Measurements from ENCODE around the gene CDK2AP2.

CDK2AP2 gene

GRCh38 chr11:67507242-67507863 is 609 bp downstream of the CDK2AP2 start:
- no peak for DNase-seq (ENCODE audit: low read depth)
- TF ChIP-seq CTCF (IDR thresholded peaks at IDR 0.05; ENCODE audit: low read depth, low read length, missing control alignments), result no peak
- peak overlapping the region; percentile 76 for H3K4me3 ChIP-seq (ENCODE audit: low read depth, low read length)

GRCh38 chr11:67506426-67507051 is 1.4 kb downstream of the CDK2AP2 start:
- no peak for DNase-seq (ENCODE audit: low read depth)
- peak overlapping the region; percentile 76 for H3K4me3 ChIP-seq (ENCODE audit: low read depth, low read length)
- no peak for TF ChIP-seq CTCF (IDR thresholded peaks at IDR 0.05; ENCODE audit: low read depth, low read length, missing control alignments)

- peak overlapping the region; percentile 76 for H3K4me3 ChIP-seq (ENCODE audit: low read depth, low read length)
- no peak for DNase-seq (ENCODE audit: low read depth)
- peak; percentile 96 for TF ChIP-seq CTCF (IDR thresholded peaks at IDR 0.05; ENCODE audit: low read depth, low read length, missing control alignments)
These were observed 2.2 kb downstream of the CDK2AP2 start for GRCh38 chr11:67505605-67506396.

- H3K4me3 ChIP-seq (ENCODE audit: low read depth, low read length), result peak within 1 kb of the TSS; percentile 76
- TF ChIP-seq CTCF (IDR thresholded peaks at IDR 0.05; ENCODE audit: low read depth, low read length, missing control alignments), result no peak
- DNase-seq (ENCODE audit: low read depth), result no peak
These were observed 2.9 kb downstream of the CDK2AP2 start, which contains the start of gene PITPNM1 for GRCh38 chr11:67504950-67505581. Gene PITPNM1 (minus strand): TSS chr11:67505363. CDS start chr11:67504180, 1,183 bp downstream.

GRCh38 chr11:67504005-67504949 is 3.7 kb downstream of the CDK2AP2 start:
- no peak for DNase-seq (ENCODE audit: low read depth)
- peak overlapping the region; percentile 76 for H3K4me3 ChIP-seq (ENCODE audit: low read depth, low read length)
- TF ChIP-seq CTCF (IDR thresholded peaks at IDR 0.05; ENCODE audit: low read depth, low read length, missing control alignments), result no peak

All from GM12864 (cell line).